ENCODE results near the gene EYS.

The EYS gene

DNA sequence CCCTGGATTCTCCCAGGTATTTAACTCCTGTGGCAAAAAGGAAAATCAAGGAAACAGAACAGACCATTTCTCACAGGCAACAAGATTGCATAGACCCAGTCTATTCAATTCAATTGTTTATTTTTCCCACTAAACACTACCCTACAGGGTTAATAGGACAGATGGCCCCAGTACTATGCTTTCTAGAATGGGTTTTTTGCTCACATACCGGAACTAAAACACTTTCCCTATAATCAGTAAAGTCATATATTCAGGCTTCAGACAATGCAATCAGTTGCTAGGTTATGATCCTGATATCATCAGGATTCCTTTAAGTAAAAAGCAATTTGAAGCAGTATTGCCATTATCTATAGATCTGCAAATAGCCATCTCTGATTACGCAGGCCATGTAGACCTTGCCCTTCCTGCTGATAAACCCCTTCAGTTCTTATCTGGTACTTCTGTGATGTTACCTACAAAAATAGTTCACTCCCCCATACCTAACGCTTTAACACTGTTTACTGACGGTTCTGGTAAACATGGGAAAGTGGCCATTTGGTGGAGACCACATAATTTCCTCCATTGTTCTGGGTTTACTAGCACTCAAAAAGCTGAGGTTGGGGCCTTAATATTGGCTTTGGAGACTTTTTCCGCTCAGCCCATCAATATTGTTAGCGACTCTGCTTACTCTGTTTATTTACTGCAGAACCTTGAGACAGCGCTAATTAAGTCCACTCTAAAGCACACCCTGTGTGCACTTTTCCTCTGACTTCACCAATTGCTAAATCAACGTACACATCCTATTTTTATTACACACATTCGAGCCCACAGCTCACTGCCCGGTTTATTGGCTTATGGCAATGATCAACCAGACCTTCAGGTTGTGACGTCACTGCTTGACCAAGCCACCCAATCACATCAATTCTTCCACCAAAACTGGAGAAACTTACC is 1405.5 kb downstream of the EYS start:
- DNase-seq (ENCODE audit: low read depth, low spot score): no peak
- Histone ChIP-seq H3K9me3 (ENCODE audit: insufficient read depth, low read length) (peaks cover 13% of the 10 kb centered on the region), H3K4me3 (ENCODE audit: insufficient read length, low read depth) (no peak overlapping the region), H3K9ac (ENCODE audit: insufficient read length, low read depth) (no peak overlapping the region), H3K36me3 (ENCODE audit: insufficient read depth, insufficient read length, low read length) (no peaks in the 10 kb centered on the region), H3K27me3 (ENCODE audit: insufficient read depth, insufficient read length) (no peaks in the 10 kb centered on the region), H3K4me1 (ENCODE audit: insufficient read depth, insufficient read length) (no peaks in the 10 kb centered on the region)
- TF ChIP-seq ZNF274 (IDR thresholded peaks at IDR 0.05; ENCODE audit: low read depth, low read length) (no peak), YY1 (IDR thresholded peaks at IDR 0.05; ENCODE audit: insufficient read depth, insufficient read length) (no peak), SUZ12 (IDR thresholded peaks at IDR 0.05; ENCODE audit: extremely low read depth, insufficient read depth, insufficient read length) (no peak)

- Histone ChIP-seq H3K4me3 (ENCODE audit: insufficient read length, low read depth) (no peak overlapping the region), H3K4me1 (ENCODE audit: insufficient read depth, insufficient read length) (no peaks in the 10 kb centered on the region), H3K9me3 (ENCODE audit: insufficient read depth, low read length) (peaks cover 13% of the 10 kb centered on the region), H3K36me3 (ENCODE audit: insufficient read depth, insufficient read length, low read length) (no peaks in the 10 kb centered on the region), H3K9ac (ENCODE audit: insufficient read length, low read depth) (no peak overlapping the region), H3K27me3 (ENCODE audit: insufficient read depth, insufficient read length) (no peaks in the 10 kb centered on the region)
- DNase-seq (ENCODE audit: low read depth, low spot score): no peak
- no peak for TF ChIP-seq ZNF274 (IDR thresholded peaks at IDR 0.05; ENCODE audit: low read depth, low read length)
- no peak for TF ChIP-seq SUZ12 (IDR thresholded peaks at IDR 0.05; ENCODE audit: extremely low read depth, insufficient read depth, insufficient read length)
- no peak for TF ChIP-seq YY1 (IDR thresholded peaks at IDR 0.05; ENCODE audit: insufficient read depth, insufficient read length)
Observed at GRCh38 chr6:64299176-64299575, 1407.8 kb downstream of the EYS start.

GRCh38 chr6:64294034-64294433 is 1413.0 kb downstream of the EYS start:
- no peaks in the 10 kb centered on the region for H3K36me3 ChIP-seq (ENCODE audit: insufficient read depth, insufficient read length, low read length)
- TF ChIP-seq SUZ12 (IDR thresholded peaks at IDR 0.05; ENCODE audit: extremely low read depth, insufficient read depth, insufficient read length) (no peak), YY1 (IDR thresholded peaks at IDR 0.05; ENCODE audit: insufficient read depth, insufficient read length) (no peak)
- no peak for DNase-seq (ENCODE audit: low read depth, low spot score)
- H3K4me1 ChIP-seq (ENCODE audit: insufficient read depth, insufficient read length): no peaks in the 10 kb centered on the region
- peaks cover 5% of the 10 kb centered on the region for H3K9me3 ChIP-seq (ENCODE audit: insufficient read depth, low read length)
- no peak overlapping the region for H3K4me3 ChIP-seq (ENCODE audit: insufficient read length, low read depth)
- H3K27me3 ChIP-seq (ENCODE audit: insufficient read depth, insufficient read length): no peaks in the 10 kb centered on the region
- no peak overlapping the region for H3K9ac ChIP-seq (ENCODE audit: insufficient read length, low read depth)

- Histone ChIP-seq H3K9me3 (ENCODE audit: insufficient read depth, low read length) (no peaks in the 10 kb centered on the region; the same call in 1 of the 2 replicates), H3K4me3 (ENCODE audit: insufficient read length, low read depth) (no peak overlapping the region), H3K9ac (ENCODE audit: insufficient read length, low read depth) (no peak overlapping the region), H3K27me3 (ENCODE audit: insufficient read depth, insufficient read length) (no peaks in the 10 kb centered on the region), H3K4me1 (ENCODE audit: insufficient read depth, insufficient read length) (no peaks in the 10 kb centered on the region), H3K36me3 (ENCODE audit: insufficient read depth, insufficient read length, low read length) (no peaks in the 10 kb centered on the region)
- DNase-seq (ENCODE audit: low read depth, low spot score): no peak
- TF ChIP-seq SUZ12 (IDR thresholded peaks at IDR 0.05; ENCODE audit: extremely low read depth, insufficient read depth, insufficient read length): no peak
- TF ChIP-seq YY1 (IDR thresholded peaks at IDR 0.05; ENCODE audit: insufficient read depth, insufficient read length): no peak
Observed at GRCh38 chr6:64293298-64293697, 1413.7 kb downstream of the EYS start.

GRCh38 chr6:64290867-64291266 is 1416.2 kb downstream of the EYS start:
- no peak for TF ChIP-seq YY1 (IDR thresholded peaks at IDR 0.05; ENCODE audit: insufficient read depth, insufficient read length)
- no peak for TF ChIP-seq SUZ12 (IDR thresholded peaks at IDR 0.05; ENCODE audit: extremely low read depth, insufficient read depth, insufficient read length)
- no peak for TF ChIP-seq ZNF274 (IDR thresholded peaks at IDR 0.05; ENCODE audit: low read depth, low read length)
- Histone ChIP-seq H3K9ac (ENCODE audit: insufficient read length, low read depth) (no peak overlapping the region), H3K4me3 (ENCODE audit: insufficient read length, low read depth) (no peak overlapping the region), H3K4me1 (ENCODE audit: insufficient read depth, insufficient read length) (no peaks in the 10 kb centered on the region), H3K36me3 (ENCODE audit: insufficient read depth, insufficient read length, low read length) (no peaks in the 10 kb centered on the region), H3K27me3 (ENCODE audit: insufficient read depth, insufficient read length) (no peaks in the 10 kb centered on the region), H3K9me3 (ENCODE audit: insufficient read depth, low read length) (no peaks in the 10 kb centered on the region)
- no peak for DNase-seq (ENCODE audit: low read depth, low spot score)

GRCh38 chr6:64289931-64290330 is 1417.1 kb downstream of the EYS start:
- no peak for DNase-seq (ENCODE audit: low read depth, low spot score)
- H3K36me3 ChIP-seq (ENCODE audit: insufficient read depth, insufficient read length, low read length): no peaks in the 10 kb centered on the region
- H3K4me1 ChIP-seq (ENCODE audit: insufficient read depth, insufficient read length): no peaks in the 10 kb centered on the region
- H3K9me3 ChIP-seq (ENCODE audit: insufficient read depth, low read length): no peaks in the 10 kb centered on the region
- H3K27me3 ChIP-seq (ENCODE audit: insufficient read depth, insufficient read length): no peaks in the 10 kb centered on the region
- H3K9ac ChIP-seq (ENCODE audit: insufficient read length, low read depth): no peak overlapping the region
- H3K4me3 ChIP-seq (ENCODE audit: insufficient read length, low read depth): no peak overlapping the region
- TF ChIP-seq ZNF274 (IDR thresholded peaks at IDR 0.05; ENCODE audit: low read depth, low read length) (no peak), YY1 (IDR thresholded peaks at IDR 0.05; ENCODE audit: insufficient read depth, insufficient read length) (no peak), SUZ12 (IDR thresholded peaks at IDR 0.05; ENCODE audit: extremely low read depth, insufficient read depth, insufficient read length) (no peak)

- H3K27me3 ChIP-seq (ENCODE audit: insufficient read depth, insufficient read length): no peaks in the 10 kb centered on the region
- DNase-seq (ENCODE audit: low read depth, low spot score): no peak
- no peak overlapping the region for H3K9ac ChIP-seq (ENCODE audit: insufficient read length, low read depth)
- no peak overlapping the region for H3K4me3 ChIP-seq (ENCODE audit: insufficient read length, low read depth)
- H3K9me3 ChIP-seq (ENCODE audit: insufficient read depth, low read length): no peaks in the 10 kb centered on the region; the same call in 1 of the 2 replicates
- H3K36me3 ChIP-seq (ENCODE audit: insufficient read depth, insufficient read length, low read length): no peaks in the 10 kb centered on the region
- no peak for TF ChIP-seq ZNF274 (IDR thresholded peaks at IDR 0.05; ENCODE audit: low read depth, low read length)
- no peak for TF ChIP-seq SUZ12 (IDR thresholded peaks at IDR 0.05; ENCODE audit: extremely low read depth, insufficient read depth, insufficient read length)
- no peak for TF ChIP-seq YY1 (IDR thresholded peaks at IDR 0.05; ENCODE audit: insufficient read depth, insufficient read length)
- H3K4me1 ChIP-seq (ENCODE audit: insufficient read depth, insufficient read length): no peaks in the 10 kb centered on the region
Observed at GRCh38 chr6:64288351-64288750, 1418.7 kb downstream of the EYS start.
